AG04450 (cell line): ENCODE measurements around the gene DBF4. TPM values are rescaled to one million over a fixed set of nuclear protein-coding genes. Genes with fewer than 3 reads are reported as not detected.
A peak's percentile ranks its signal among the peaks of the same experiment; 100 is the strongest.
"Not testable (repeated sequence)": the region's sequence is repeated elsewhere in the genome, so short reads cannot be mapped to it uniquely, and the experiment has no call there.

Experiments used
- CTCF ChIA-PET: fragments of 300-600, 350-600 bp; formaldehyde crosslinking; extraction: SDS; loops from one replicate; lab custom pipeline; 2022; ENCODE audit warnings: antibody characterized with exemption, inconsistent platforms; lab: Charles Lee
- POLR2A ChIA-PET: fragments of 350-600 bp; formaldehyde crosslinking; extraction: SDS; loops from one replicate; lab custom pipeline; 2021; ENCODE audit warnings: antibody characterized with exemption, inconsistent platforms; lab: Yijun Ruan, JAX
- DNase-seq: peaks from one replicate; pipeline ENCODE4 v3.0.0-alpha.2; 2011; ENCODE audit warnings: low read depth, low spot score
- H3K27ac ChIP-seq: one replicate; pipeline ENCODE4 v1.5.1; 2012; ENCODE audit warnings: low read depth, low read length, control low read depth
- H3K27me3 ChIP-seq: one replicate; pipeline ENCODE4 v1.6.0; 2012; ENCODE audit warnings: low read length; ENCODE audit not compliant: control insufficient read depth, insufficient read depth
- H3K4me3 ChIP-seq: 2 replicates; pipeline ENCODE4 v1.5.1; 2011; ENCODE audit warnings: mild to moderate bottlenecking, low read depth, low read length, control low read depth
- H3K9me3 ChIP-seq: 2 replicates; pipeline ENCODE4 v1.5.1; 2012; ENCODE audit warnings: low read length; ENCODE audit not compliant: control insufficient read depth, insufficient read depth
- polyA plus RNA-seq: library from polyadenylated mRNA; depleted of rRNA; stranded (reverse); fragments of >200 nt; gene quantifications from 2 replicates; pipeline ENCODE4 v1.2.3, GENCODE V29; 2011
- TF ChIP-seq, protein P1 (sequence below): IDR thresholded peaks from 2 replicates; pipeline ENCODE4 v1.5.1; 2011; ENCODE audit warnings: low read depth, low read length, control low read depth, inconsistent platforms

DBF4 gene
- polyA plus RNA-seq, 1 experiment: 8.8 TPM

DNA sequence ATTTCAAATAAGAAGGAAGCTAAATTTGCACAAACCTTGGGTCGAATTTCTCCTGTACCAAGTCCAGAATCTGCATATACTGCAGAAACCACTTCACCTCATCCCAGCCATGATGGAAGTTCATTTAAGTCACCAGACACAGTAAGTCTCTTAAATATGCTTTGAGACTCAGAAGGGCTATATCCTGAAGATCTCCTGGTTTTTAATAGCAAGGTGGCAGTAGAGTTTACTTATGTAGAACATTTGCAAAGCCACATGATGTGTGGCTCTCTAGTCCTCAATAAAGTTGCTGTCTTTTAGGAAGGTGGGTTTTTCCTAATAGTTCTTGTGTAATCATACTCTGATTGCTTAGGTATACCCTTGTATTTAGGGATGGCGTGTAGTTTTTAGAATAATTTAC is 8.7 kb downstream of the DBF4 start:
- CTCF ChIA-PET: interaction anchor here (0.6 to 3.5 kb wide), 3 partner anchors 45 to 572 kb away, joined by 3 to 10 read pairs (median 3); no protein-coding TSS in a partner anchor
- no peak overlapping the region for H3K27ac ChIP-seq
- H3K9me3 ChIP-seq: no peaks in the 10 kb centered on the region
- no peak for DNase-seq
- POLR2A ChIA-PET: no interaction called here
- H3K4me3 ChIP-seq: no peak overlapping the region
- TF ChIP-seq, protein P1, sequence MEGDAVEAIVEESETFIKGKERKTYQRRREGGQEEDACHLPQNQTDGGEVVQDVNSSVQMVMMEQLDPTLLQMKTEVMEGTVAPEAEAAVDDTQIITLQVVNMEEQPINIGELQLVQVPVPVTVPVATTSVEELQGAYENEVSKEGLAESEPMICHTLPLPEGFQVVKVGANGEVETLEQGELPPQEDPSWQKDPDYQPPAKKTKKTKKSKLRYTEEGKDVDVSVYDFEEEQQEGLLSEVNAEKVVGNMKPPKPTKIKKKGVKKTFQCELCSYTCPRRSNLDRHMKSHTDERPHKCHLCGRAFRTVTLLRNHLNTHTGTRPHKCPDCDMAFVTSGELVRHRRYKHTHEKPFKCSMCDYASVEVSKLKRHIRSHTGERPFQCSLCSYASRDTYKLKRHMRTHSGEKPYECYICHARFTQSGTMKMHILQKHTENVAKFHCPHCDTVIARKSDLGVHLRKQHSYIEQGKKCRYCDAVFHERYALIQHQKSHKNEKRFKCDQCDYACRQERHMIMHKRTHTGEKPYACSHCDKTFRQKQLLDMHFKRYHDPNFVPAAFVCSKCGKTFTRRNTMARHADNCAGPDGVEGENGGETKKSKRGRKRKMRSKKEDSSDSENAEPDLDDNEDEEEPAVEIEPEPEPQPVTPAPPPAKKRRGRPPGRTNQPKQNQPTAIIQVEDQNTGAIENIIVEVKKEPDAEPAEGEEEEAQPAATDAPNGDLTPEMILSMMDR: no peak
- no peaks in the 10 kb centered on the region for H3K27me3 ChIP-seq

DNA sequence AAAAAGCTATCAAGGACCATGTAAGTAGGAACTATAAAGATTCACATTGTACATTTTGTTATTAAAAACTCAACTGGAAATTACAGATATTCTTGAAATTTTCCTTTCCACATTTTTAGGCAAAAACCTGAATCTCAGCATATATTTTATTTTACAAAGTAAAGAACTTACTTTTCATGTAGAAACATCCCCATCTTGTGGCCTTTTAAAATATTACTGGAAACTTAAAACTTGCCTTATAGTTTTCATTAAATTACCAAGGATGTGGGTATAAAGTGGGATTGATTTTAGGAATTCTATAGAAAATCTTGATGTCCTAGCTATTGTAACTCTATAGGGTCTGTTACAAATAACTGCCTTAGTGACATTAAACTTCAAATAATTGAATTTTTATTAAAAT is 10.6 kb downstream of the DBF4 start:
- CTCF ChIA-PET: interaction anchor here (0.7 to 4.4 kb wide), 19 partner anchors 9 to 960 kb away, joined by 3 to 66 read pairs (median 6); no protein-coding TSS in a partner anchor
- Histone ChIP-seq H3K4me3 (no peak overlapping the region), H3K27me3 (no peaks in the 10 kb centered on the region), H3K27ac (no peak overlapping the region), H3K9me3 (no peaks in the 10 kb centered on the region)
- peak; percentile 11 for DNase-seq
- POLR2A ChIA-PET: interaction anchor here (0.7 kb wide), 2 partner anchors 55 to 370 kb away, joined by 10 to 14 read pairs; no protein-coding TSS in a partner anchor
- TF ChIP-seq, protein P1: peak; percentile 47

DNA sequence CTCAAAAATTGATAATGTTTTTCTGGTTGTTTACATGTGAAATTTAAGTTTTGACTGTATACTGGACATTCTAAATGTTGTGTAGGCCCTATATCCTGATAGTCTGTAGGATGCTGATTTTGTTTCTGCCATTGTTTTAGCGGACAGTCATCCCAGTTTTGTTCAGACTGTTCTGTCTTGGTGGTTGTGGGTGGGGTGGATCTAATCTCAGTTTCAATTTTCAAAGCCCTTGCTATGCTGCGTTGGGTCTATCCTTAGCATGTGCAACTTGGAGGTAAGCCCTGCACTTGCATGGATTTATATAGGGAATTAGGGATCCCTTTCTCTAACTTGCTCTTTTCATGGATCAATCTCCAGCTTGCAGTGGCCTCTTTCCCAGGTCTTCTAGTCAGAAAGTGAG is 19.1 kb downstream of the DBF4 start:
- Histone ChIP-seq H3K27ac (no peak overlapping the region), H3K9me3 (no peaks in the 10 kb centered on the region), H3K4me3 (no peak overlapping the region), H3K27me3 (no peaks in the 10 kb centered on the region)
- CTCF ChIA-PET: interaction anchor here (1.3 to 2.0 kb wide), 2 partner anchors 9 to 98 kb away, joined by 4 to 7 read pairs; no protein-coding TSS in a partner anchor
- DNase-seq: no peak
- TF ChIP-seq, protein P1: no peak
- POLR2A ChIA-PET: no interaction called here

DNA sequence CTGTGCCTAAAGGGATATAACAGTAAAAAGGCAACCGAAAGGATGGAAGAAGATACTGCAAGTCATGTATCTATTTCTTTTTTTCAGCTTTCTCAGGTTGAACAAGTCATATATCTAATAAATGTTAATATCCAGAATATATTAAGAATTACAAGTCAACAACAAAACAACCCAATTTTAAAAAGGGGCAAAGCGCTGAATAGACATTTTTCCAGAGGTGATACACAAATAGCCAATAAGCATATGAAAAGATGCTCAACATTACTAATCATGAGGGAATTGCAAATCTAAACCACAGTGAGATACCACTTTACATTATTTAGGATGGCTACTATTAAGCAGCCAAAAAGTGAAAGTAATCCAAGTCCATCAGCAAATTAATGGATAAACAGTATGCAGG is 23.0 kb downstream of the DBF4 start:
- Histone ChIP-seq H3K9me3 (no peaks in the 10 kb centered on the region), H3K27ac (no peak overlapping the region), H3K4me3 (no peak overlapping the region), H3K27me3 (no peaks in the 10 kb centered on the region)
- no peak for DNase-seq
- CTCF ChIA-PET: no interaction called here
- POLR2A ChIA-PET: no interaction called here
- TF ChIP-seq, protein P1: no peak

DNA sequence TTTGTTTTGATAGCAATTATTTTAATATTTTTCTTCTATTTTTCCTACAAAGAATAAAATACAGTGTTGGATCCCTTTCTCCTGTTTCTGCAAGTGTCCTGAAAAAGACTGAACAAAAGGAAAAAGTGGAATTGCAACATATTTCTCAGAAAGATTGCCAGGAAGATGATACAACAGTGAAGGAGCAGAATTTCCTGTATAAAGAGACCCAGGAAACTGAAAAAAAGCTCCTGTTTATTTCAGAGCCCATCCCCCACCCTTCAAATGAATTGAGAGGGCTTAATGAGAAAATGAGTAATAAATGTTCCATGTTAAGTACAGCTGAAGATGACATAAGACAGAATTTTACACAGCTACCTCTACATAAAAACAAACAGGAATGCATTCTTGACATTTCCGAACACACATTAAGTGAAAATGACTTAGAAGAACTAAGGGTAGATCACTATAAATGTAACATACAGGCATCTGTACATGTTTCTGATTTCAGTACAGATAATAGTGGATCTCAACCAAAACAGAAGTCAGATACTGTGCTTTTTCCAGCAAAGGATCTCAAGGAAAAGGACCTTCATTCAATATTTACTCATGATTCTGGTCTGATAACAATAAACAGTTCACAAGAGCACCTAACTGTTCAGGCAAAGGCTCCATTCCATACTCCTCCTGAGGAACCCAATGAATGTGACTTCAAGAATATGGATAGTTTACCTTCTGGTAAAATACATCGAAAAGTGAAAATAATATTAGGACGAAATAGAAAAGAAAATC is 31.0 kb downstream of the DBF4 start:
- POLR2A ChIA-PET, H3K27ac ChIP-seq, H3K9me3 ChIP-seq, H3K27me3 ChIP-seq, H3K4me3 ChIP-seq, DNase-seq: not testable (repeated sequence)
- CTCF ChIA-PET: interaction anchor here (0.6 kb wide), 1 partner anchor 642 kb away, joined by 3 read pairs; no protein-coding TSS in a partner anchor

DNA sequence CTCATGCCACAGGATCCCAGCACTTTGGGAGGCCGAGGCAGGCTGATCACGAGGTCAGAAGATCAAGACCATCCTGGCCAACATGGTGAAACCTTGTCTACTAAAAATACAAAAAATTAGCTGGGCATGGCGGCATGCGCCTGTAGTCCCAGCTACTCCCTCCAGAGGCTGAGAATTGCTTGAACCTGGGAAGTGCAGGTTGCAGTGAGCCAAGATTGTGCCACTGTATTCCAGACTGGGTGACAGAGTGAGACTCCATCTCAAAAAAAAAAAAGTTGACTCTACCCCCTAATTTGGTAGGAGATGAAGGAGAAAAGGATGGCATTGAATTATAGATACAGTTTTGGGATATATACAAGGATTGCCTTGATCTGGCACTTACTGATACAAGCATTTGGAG is 32.5 kb downstream of the DBF4 start:
- H3K27me3 ChIP-seq, H3K27ac ChIP-seq, POLR2A ChIA-PET, H3K9me3 ChIP-seq, H3K4me3 ChIP-seq, CTCF ChIA-PET, DNase-seq: not testable (repeated sequence)
